Measurements from ENCODE around the gene SLC4A11.
"Not testable (repeated sequence)": the region's sequence is repeated elsewhere in the genome, so short reads cannot be mapped to it uniquely, and the experiment has no call there.

SLC4A11 gene

GRCh38 chr20:3204124-3204794 lies 34.7 kb downstream of the SLC4A11 start, which contains the start of gene DDRGK1:
Gene DDRGK1 (minus strand): TSS chr20:3204682. CDS start chr20:3204627, 55 bp downstream.
- peak; percentile 72 to 83 for DNase-seq (ENCODE audit: extremely low read depth in 1 of 2, low read depth in 1 of 2)

- no peak for DNase-seq (ENCODE audit: extremely low read depth in 1 of 2, low read depth in 1 of 2)
Observed at GRCh38 chr20:3203315-3204123, 35.5 kb downstream of the SLC4A11 start.

DNA sequence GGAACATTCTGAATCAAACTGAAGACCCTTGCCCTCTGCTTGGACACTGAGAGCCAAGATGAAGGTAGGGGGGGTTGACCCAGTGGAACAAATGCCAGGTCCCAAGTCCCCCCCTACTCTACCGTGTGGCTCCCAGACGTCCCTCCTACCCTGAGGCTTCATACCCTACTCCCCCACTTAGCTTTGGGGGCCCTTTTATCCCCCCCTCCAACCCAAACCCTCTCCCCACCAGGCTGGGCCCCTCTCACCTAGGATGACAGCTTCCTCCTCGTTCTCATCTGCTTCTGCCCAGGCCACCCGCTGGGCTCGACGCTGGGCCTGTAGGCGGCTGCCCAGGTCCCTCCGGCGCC lies 36.0 kb downstream of the SLC4A11 start:
- DNase-seq (ENCODE audit: extremely low read depth in 1 of 2, low read depth in 1 of 2): no peak

- no peak for DNase-seq (ENCODE audit: extremely low read depth in 1 of 2, low read depth in 1 of 2)
Observed at GRCh38 chr20:3199976-3200755, 38.8 kb downstream of the SLC4A11 start.

DNA sequence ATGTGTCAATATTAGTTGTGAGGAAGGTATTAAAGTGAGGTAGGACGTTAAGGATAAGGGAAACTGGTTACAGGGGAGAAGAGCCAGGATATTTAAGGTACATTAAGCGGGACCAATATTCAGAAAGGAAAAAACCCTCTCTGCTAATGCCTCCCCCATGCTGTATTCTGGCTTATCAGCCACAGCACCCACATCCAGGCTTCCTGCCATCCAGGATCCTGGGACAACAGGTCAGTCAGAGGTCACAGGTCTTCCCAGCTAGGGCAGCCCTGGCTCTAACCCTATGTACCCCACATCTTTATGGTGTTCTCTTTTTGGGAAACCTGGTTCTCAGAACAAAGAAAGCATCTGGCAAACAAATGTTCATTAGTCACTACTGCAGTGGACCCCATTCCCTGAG lies 39.8 kb downstream of the SLC4A11 start:
- no peak for DNase-seq (ENCODE audit: extremely low read depth in 1 of 2, low read depth in 1 of 2)

DNA sequence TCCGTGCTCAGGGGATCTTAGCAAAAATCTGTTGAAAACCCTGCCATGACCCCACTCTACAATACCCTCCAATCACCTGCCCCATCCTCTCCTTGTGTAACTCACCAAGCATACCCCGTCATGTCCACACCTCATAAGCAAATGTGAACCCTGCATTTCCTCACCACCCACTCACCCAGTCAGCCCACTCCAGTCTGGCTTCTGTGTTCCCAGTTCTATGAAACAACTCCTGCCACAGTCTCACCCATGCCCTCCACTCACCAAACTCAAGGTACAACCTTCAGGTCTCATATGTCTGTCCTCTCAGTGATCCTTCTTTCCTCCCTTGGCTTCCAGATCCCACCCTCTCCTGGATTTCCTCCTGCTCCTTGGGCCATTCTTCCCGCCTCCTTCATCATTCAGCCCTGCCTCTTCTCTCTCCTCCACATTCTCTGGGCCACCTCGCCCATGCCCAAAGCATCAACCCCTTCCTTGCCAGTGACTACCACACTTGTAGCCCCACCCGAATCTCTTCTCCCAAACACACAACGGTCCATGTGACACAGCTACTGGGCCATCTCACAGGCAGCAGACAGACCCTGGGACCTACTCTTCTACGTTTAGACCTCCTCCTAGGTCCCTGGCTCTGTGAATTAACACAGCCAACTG lies 43.3 kb downstream of the SLC4A11 start:
- DNase-seq (ENCODE audit: extremely low read depth in 1 of 2, low read depth in 1 of 2): no peak

GRCh38 chr20:3194617-3195280 lies 44.2 kb downstream of the SLC4A11 start:
- no peak for DNase-seq (ENCODE audit: extremely low read depth in 1 of 2, low read depth in 1 of 2)

DNA sequence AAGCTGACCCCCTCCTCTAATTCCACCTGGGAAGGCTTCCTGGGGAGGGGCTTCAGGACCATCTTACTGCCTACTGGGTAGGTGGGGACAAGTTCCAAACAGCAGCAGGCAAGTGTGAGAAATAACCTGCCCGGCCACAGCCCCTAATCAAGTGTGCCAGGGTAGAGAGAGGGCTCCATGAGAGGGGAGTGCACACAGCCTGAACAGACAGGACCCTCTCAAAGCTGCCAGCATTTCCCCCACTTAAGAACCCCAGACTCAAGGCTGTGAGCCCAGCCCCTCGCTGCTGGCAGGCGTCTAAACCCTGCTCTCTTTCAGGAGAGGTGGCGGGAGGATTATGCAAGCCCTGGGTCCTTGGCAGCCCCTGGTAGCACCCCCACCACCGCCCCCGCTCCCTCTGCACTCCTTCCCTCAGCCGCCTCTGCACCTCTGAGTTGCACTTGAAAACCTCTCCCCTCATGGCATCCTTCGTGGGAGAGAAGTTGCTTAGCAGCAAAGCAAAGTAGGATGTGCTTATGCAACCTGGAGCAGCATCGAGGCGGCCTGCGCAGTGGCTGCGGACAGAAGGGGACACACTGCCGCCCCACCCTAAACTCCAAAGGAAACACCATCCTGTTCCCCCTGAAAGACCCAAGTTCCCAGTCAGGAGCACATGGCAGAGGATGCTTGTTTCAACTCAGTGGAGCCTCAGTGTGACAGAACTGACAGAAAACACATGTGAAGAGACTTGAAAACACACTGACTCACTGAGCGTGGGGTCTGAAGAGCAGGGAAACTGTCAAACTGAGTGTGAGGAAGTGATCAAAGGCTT lies 45.0 kb downstream of the SLC4A11 start:
- DNase-seq (ENCODE audit: extremely low read depth in 1 of 2, low read depth in 1 of 2): no peak

DNA sequence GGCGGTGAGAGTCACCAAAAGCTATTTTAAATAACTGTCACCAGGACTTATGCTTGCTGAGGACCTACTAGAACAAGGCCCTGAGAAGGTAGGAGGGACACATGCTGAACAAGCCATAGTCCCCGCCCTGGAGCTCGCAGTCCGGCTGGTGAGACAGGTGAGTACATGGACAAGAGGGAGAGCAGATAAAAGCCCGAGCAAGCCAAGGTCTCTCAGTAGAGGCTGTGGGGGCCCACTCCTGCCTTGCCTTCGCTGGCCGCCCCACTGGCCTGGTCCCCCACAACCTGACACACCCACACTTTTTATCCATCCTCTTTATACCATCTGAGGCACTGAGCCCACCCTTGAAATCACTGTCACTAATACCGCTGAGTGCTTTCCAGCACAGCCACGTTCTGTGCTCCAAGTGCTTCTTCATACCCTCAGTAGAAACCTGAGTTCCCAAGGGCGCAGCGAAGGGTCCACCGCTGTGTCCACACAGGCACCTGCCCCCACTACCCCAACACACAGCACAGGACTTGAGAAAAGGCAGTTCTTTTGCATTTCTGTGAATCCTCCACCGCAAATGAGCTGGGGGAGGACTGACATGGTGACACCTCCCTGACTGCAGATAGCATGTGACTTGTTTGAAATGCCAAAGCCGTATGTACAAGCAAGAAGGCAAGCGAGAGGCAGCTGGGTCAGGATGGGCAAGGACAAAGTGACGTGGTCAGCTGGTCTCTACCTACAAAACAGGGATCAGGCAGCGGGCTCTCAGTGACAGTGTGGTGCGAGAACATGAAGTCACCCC lies 46.6 kb downstream of the SLC4A11 start:
- no peak for DNase-seq (ENCODE audit: extremely low read depth in 1 of 2, low read depth in 1 of 2)

DNA sequence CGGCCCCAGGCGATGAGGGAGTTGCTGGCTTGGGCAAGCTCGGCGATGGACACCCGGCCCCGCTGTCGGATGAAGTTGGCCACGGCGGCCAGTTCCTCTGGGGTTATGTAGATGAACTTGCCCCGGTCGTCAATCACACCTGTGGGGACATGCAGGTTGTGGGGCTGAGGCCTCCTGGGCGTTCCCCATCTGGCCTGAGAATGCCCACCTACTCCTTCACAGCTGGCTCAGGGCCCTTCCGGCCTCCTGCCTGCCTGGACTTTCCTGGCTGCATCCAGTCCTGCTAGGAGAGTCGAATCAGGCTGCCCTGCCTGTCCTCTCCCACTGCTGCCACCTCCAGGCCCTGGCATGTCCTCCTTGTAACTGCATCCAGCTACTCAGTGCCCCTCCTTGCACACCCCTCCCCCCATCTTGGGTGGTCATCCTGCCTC lies 48.3 kb downstream of the SLC4A11 start:
- no peak for DNase-seq (ENCODE audit: extremely low read depth in 1 of 2, low read depth in 1 of 2)

DNA sequence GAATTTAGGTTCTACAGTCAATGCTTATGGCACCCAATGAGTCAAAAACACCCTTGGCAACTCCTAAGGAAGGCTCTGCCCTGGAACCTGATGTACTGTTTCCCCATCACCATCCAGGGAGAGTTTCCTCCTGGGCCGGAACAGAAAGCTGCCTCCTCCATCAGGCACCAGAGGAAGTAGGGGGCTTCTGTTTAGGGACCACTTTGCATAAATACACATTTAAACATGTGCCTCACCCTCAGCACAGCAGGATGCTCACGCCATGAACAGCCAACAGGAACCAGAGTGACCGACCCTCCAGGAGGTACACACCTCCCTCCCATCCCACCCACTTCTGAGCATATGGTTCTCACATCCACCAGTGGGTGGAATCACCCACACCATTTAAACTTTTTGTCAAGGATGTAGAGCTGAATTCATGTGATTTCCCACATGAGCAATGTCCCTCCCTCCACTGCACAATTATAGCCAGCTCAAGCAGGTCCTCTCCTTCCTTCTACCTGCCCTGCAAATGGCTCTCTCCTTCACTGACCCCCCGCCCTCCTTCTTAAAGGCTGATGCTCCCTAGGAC lies 49.3 kb downstream of the SLC4A11 start:
- no peak for DNase-seq (ENCODE audit: extremely low read depth in 1 of 2, low read depth in 1 of 2)

GRCh38 chr20:3188823-3189413 lies 50.1 kb downstream of the SLC4A11 start:
- no peak for DNase-seq (ENCODE audit: extremely low read depth in 1 of 2, low read depth in 1 of 2)

DNA sequence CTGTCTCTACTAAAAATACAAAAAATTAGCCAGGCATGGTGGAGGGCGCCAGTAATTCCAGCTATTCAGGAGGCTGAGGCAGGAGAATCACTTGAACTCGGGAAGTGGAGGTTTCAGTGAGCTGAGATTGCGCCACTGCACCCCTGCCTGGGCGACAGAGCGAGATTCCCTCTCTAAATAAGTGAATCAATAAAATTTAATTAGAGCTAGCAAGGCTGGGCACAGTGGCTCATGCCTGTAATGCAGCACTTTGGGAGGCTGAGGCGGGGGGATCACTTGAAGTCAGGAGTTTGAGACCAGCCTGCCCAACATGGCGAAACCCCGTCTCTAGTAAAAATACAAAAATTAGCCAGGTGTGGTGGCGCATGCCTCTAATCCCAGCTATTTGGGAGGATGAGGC lies 51.1 kb downstream of the SLC4A11 start:
- DNase-seq (ENCODE audit: extremely low read depth in 1 of 2, low read depth in 1 of 2): not testable (repeated sequence)

DNA sequence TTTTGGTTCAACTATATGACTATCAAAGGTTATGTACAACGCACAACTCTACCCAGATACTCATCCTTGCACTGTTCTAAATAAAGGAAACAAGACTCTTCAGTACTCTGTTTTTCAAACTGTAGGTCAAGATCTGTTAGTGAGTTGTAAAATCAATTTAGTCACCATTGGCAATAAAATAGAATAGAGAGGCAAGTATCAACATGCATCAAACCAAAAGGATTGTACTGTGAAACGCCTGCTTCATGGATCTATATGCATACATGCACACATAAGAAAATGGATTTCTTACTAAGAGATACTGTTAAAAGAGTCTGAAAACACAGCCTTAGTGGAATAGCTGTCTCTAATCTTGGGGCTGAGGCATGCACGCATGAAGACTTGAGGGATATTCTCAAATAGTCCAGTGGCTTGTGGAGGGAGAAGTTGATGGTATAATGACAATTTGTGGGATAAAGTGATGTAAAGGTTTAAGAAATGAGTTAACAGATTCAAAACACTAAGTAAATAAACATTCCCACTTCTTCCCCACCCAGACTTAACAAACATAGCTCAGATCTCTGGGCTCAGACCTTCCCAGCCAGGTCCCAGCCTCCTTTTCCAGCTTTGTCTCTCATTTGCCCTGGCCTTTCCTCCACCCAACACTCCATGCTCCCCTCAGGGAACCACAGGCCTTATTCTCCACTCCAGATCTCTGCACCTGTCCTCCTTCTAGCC lies 54.9 kb downstream of the SLC4A11 start:
- DNase-seq (ENCODE audit: extremely low read depth in 1 of 2, low read depth in 1 of 2): no peak

- DNase-seq (ENCODE audit: extremely low read depth in 1 of 2, low read depth in 1 of 2): not testable (repeated sequence)
Observed at GRCh38 chr20:3182429-3182828, 56.6 kb downstream of the SLC4A11 start.

GRCh38 chr20:3181270-3181669 lies 57.7 kb downstream of the SLC4A11 start:
- no peak for DNase-seq (ENCODE audit: extremely low read depth in 1 of 2, low read depth in 1 of 2)

DNA sequence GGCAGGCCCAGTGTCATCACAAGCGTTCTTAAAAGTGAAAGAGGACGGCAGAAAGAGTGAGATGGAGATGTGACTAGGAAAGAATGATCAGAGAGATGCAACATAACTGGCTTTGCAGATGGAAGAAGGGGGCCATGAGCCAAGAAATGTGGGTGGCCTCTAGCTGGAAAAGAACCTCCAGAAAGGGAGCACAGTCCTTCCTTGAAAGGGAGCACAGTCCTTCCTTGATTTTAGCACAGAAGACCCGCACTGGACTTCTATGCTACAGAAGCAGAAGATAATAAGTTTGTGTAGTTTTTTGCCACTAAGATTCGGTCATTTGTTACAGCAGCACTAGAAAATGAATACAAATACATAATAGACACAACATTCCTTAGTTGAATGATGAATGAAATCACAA lies 58.7 kb downstream of the SLC4A11 start:
- DNase-seq (ENCODE audit: extremely low read depth in 1 of 2, low read depth in 1 of 2): no peak

Measured in activated CD8-positive, alpha-beta memory T cell treated with anti-CD3 and anti-CD28 coated beads for 1 hour (primary cell).